Measurements from ENCODE around the gene ZNF554.

Gene ZNF554

DNA sequence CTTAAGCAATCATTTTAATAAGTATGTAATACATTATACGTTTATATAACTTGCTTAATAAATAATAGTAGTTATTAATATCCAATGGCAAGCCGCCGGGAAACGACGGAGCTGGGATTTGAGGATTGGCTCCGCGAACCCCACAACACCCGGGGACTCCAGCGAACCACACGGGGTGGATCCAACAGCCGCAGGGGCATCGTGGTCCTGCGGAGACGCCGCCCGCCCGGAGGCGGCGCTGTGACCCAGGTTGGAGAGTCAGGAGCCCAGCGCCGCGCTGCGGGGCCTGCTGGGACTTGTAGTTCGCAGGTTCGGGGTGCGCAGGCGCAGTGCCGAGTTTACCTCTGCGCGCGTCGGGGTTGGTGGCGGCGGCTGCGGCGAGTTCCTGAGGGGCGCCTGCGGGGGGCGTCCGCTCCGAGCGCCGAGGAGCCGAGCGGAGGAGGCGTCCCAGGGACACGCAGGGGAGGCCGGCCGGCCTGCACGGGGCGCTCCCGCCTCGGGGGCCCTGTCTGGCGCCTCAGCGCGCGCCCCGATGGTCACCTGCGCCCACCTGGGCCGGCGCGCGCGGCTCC lies at the start of gene ZNF554:
TSS of gene ZNF554 (plus strand) at position 329 of the 572 bp plus-strand sequence. CDS start at position 533, 204 bp downstream.
- peak; percentile 96 for DNase-seq

DNA sequence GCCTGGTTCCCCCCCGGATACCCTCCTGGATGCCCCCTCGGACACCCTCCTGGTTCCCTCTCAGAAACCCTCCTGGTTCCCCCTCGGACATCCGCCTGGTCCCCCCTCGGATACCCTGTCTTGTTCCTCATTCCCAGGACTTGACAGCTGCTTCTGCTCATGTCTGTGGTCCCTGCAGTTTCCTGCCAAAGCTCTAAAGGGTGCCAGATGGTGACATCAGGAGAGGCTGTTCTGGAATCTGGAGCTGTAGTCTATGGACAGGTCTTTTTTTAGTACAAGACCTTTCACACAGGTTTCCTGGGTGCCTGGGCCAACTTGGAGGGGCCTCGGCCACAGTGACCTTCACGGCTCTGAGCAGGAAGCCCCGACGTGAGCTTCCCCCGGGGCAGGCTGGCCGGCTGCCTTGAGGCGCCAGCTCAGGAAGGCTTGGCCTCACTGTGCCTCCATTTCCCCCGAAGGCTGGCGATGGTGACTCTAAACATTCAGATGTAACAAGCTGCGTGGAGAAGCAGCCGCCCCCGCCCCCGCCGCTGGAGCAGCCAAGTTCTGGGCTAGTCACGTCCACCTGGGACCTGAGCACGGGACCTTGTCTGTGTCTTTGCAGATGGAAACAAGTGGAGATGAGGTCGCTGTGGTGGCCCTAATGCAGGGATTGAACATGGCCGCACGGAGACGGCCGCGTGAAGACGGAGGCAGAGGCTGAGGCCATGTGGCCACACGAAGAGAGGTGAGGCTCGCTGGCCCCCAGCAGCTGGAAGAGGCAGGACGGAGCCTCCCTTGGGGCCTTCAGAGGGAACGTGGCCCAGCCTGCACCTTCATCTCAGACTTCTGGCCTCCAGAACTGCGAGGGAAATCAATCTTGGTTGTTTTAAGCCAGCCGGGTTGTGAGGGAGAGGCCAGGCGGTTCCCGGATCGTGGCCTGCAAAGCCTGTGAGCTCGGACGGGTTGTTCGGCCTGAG lies 49.3 kb upstream of the ZNF554 start:
- DNase-seq = no peak

DNA sequence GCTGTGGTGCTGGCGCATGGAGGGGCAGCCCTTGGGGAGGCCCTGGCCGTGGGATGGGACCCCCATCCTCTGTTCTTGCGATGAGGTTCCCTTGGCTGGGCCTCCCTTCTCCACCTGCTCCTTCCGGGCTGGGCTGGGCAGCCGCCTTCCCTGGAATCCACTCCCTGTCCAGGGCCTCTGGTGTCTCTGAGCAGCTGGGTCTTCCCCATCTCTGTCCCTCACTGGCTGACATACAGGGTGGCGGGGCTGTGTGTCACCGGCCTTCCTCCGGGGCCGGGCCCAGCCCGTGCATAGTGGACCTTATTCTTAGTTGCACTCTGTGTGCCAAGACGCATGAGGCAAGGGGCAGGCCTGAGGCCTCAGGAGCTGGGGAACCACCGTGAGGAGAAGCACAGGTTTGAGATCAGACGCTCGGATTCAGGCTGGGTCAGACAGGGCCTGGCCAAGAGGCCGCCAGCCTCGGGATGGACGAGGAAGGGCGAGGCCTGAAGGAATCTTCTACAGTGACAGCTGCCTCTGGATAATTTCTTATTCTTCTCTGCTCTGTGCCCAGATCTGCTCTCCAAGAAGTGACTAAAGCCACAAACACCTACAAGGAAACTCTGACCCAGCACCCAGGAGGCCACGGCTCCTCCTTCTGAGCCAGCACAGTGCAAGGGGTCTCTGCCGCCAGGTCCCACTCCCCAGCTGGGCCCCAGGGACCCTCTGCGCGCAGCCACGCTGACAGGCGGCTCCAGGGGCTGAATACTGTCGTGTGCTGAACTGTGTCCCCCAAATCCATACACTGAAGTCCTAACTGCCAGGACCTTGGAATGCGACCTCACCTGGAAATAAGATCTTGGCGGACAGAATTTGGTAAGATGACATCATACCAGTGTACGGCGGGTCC lies 47.6 kb upstream of the ZNF554 start:
- DNase-seq = no peak

DNA sequence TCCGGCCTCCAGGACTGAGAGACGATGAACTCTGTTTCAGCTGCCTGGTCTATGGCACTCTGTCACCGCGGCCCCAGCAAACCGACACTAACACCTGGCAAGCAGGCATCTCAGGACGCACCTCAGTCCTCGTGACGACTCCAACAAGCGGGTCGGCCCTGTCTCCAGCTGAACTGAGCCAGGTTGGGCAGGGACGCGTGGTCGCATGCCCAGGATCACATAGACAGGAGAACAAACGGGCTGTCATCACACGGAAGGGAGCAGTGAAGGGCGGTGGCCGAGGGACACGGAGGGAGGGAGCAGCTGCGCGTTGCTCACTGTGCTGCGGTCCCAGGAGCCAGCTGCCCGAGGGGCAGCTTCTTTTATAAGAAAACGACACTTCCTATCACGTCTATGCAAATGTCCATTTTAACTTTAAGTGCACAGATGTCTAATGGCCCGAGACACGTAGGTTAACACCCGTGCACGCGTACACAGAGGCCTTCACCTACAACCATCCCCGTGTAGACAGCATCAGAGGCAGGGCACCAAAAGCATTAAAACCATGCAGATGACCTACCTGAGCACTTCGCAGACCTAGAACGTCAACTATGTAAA lies 45.5 kb upstream of the ZNF554 start:
- no peak for DNase-seq

DNA sequence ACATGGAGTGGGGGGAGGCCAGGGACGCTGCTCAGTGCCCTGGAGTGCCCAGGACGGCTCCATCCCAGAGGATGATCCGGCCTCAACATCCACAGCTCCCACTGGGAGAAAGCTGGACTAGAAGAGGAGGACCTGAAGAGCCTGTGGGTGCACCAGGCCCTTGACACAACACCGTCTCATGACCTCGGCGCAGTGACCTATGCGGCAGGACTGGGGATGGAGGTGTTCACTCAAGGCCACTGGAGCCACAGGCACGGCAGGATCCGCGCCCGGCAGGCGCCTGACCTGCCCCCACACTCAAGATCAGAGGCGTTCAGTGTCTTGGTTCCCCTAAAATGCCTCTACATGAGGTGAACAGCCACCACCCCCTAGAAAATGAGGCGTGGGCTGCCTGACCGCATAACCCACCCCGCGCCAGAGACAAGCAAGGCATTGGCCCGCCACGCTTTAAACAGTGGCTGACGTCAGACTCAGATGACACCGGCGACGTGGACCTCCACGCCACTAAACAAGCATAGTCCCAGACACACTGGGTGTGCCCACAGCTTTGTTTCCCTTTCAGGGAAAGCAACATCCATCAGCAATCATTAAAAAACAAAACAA lies 44.6 kb upstream of the ZNF554 start:
- DNase-seq = no peak

DNA sequence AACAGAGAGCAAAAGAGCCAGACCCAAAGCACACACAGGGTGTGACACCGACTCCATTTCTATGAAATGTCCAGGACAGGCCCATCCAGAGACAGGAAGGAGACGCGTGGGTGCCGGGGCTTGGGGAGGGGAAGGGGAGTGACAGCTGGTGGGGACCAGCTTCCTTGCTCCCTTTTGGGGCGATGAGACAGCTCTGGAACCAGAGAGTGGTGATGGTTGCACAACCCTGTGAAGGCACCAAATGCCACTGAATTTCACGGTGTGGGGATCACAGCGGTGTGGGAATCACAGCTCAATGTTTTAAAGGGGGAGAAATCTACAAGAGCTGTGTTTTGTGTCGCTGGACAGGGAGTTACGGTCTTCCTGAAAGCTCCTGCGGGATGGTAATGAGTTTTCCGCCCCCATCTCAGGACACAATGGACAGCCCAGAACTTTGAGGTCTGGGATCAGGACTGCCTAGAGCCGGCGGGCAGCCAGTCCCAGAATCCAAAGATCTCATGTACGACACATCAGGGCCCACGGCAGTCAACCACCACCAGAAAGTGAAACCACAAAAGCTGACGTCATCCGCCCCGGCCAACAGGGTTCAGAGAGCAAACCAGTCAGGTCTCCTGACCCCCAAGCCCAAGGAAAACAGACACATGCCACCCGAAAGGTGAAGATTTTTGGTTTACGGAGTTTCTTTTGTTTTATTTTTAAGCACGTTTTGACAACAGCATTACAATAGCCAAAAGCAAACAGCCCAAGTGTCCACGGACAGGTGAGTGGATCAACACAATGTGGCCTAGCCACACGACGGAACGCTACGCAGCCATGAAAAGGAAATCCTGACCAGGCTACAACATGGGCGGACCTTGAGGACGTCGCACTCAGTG lies 43.9 kb upstream of the ZNF554 start:
- DNase-seq = peak; percentile 70

DNA sequence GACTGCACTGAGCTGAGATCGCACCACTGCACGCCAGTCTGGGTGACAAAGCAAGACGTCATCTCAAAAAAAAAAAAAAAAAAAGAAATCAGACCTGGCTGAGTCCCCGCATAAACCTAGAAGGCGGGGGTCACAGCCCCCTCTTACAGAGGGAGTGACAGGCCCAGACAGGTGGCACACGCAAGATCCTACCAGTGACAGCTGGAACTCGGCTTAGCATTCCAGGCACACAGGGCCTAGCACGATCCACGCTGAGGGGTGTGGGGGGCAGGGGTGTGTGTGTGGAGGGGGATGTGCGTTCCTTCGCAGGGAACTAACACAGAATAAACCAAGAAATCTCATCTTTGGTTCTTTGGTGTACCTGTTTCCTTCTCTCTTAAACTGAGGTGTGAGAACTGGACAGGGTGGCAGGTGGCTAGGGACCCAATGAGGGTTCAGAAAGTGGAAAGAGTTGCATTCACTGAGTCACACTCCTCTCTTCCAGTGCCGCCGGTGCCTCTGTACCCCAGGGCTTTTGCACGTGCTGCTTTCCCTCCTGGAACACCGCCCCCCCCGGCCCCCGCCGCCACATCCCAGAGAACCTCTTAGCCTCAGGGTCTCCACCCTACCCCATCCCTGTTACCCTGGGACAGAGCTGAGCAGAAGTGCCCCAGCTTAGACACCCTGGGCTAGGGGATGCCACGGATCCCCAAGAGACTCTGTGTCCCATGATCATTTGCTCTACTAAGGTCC lies 41.5 kb upstream of the ZNF554 start:
- no peak for DNase-seq

DNA sequence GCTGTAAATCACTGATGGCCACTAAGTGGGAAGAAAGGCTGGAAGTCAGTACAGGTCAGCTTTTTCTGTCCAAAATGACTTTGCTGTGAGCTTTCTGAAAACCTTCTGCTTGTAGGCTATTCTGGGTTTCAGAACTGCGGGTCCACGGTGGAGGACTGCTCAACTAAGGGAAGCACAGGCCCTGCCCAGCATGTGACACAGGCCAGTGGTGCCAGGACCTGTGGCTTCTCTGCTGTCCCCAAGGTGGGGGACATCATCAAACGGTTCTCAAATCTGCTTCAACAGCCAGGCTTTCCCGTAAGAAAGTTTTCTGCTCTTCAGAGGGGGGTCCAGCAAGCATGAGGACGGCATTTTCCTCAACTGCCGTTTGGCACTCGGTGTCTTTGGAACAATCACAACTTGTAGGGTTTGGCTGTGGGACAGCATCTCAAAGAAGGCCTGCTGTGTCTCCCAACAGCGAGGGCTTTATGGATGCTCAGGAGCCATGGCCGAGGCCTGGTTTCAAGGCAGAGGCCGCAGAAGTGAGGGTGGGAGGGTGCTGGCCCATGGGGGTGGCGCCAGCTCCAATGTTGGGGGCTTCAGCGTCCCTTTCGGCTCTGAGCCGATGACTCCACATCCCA lies 40.4 kb upstream of the ZNF554 start:
- DNase-seq = no peak

DNA sequence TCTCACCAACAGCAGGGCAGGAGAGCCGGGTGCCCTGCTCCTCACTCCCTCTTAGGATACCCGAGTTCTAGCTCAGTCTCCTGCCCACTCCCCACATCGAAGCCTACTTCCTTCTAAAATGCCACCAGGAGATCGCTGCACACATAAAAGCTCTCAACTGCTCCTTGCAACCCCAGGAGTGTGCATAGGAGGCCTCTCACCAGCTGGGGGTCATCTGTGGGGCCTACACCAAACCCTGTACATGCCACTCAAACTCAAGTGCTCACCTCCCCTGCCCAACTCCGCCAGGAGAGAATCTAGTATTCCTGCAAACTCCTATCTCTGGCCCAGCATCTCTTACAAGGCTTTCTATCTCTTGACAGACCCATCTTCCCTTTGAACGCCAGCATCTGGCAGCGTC lies 39.4 kb upstream of the ZNF554 start:
- no peak for DNase-seq

DNA sequence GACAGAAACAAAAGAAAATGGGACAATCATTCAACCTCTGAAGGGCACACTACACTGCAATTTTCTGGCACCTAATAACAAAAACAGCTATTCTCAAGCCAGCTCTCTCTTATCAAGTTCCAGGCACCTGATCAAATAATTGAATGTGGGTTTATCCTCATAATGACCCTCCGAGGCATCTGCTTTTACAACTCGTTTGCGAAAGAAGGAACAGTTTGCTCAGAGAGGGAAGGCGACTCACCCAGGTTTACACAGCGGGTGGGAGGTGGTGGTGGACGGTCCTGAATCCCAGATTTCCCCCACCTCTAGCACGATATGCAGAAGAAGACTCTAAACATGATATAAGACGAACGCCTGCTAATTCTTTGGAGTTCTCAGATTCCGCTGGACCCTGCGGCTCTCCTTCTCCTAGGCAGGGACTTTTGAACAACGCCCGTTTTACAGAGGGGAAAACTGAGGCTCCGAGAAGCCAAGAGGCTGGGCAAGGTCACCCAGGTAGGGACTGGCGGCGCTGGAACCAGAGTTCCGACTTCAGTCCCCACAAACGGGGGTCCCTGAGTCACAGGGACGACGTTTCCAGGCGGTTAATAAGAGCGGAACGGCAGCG lies 37.2 kb upstream of the ZNF554 start:
- no peak for DNase-seq

DNA sequence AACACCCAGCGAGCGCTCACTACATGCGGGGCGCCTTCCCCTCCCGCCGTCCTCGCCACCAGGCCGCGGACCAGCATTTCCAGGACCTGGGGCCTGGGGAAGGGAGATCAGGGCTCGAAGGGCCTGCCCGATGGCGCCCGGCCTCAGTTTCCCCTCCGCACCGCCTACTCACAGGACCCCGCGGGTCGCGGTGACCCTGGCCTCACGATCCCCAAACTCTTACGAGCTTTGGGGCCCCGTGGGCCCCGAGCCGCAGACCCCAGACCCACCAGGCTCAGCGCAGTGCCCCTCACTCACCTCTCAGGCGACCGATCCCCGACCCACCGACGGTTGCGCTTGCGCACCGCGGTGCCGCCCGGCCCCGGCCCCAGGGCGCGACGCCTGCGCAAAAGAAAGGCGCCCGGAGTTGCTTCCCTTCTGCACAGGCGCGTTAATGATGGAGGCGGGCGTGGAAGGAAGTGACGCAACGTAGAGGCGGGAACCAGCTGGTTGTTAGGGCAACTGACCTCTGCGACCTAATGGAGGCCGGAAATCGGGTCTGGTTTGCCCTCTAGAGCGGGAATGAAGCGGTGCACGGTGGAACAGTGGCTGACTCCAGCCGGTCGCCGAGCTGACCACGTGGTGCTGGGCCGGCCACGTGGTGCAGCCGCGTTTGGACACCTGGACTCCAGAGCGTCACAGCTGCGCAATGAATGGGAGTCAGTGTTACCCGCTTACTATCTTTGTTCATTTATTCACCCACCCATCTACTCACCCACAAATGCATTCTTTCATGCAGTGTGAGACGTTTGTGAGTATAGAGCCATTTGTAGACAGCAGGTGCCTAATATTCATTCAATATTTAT lies 36.5 kb upstream of the ZNF554 start, which contains the start of gene SGTA:
TSS of gene SGTA (minus strand) at position 338 of the 845 bp plus-strand sequence. CDS start 14,205 bp downstream, outside the sequence.
- DNase-seq = peak; percentile 95

DNA sequence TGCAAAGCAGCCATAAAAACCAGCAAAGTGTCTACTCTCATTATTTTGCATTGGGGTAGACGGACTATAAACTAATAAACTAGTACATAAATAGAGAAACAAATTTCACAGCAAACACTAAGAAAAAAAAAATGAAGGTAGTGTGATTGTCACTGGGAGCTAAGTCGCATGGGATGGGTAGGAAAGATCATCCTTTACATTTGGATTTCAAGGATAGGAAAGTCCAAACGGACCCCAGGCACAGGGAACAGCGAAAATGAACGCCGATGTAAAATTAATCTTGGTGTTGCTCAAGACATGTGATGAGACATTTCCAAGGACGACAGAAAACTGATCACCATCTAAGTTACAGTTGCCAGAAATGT lies 35.9 kb upstream of the ZNF554 start:
- no peak for DNase-seq

DNA sequence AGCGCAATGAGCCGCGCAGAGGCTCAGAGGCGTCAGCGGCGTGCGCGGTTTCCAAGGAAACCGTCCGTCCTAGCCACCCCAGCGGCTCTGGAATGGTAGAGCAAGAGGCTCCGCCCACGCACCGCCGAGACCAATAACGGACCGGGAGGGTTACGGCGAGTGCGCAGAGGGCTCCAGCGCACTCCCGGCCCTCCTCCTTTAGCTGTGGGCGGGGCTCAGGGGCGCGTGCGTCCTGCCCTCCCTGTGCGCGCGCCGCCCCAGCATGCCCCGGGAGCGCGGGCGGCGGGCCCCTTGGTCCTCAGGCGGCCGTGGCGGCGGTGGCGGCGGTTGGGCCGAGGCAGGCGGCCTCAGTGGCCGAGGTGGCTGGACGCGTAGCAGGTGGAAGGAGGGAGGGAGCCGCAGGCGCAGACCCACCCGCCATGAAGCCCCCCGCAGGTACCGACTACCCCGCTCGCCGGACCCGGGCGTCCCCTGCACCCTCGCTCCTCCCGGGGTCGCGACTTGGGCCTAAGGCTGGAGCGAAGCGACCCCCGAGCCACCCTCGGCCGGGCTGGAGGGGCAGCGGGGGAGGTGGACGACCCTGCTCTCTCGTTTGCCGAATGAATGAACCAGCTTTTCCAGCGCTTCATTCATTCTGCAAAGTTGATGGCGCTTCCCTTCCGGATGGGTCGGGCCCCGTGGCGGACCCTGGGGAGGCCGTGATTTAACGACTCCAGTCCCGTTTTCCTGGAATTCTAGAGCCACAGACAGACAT lies 34.2 kb upstream of the ZNF554 start, which contains the start of gene THOP1:
TSS of gene THOP1 (plus strand) at position 260 of the 754 bp plus-strand sequence. CDS start at position 420, 160 bp downstream.
- peak; percentile 98 for DNase-seq

DNA sequence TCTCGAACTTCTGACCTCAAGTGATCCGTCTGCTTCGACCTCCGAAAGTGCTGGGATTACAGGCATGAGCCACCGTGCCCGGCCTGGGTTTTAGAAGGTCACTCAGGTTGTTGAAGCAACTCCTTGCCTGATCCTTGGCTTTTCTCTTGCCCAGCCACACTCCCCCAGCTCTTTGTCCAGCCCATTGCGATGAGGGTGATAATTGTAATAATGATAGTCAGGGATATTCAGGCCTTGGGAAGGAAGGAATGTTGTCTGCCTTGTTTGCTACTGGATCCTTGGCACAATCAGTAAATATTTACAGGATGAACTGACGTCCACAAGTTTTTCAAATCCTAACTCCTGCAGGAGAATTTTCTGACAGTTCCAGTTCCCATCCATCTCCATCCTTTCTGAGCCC lies 32.6 kb upstream of the ZNF554 start:
- no peak for DNase-seq

DNA sequence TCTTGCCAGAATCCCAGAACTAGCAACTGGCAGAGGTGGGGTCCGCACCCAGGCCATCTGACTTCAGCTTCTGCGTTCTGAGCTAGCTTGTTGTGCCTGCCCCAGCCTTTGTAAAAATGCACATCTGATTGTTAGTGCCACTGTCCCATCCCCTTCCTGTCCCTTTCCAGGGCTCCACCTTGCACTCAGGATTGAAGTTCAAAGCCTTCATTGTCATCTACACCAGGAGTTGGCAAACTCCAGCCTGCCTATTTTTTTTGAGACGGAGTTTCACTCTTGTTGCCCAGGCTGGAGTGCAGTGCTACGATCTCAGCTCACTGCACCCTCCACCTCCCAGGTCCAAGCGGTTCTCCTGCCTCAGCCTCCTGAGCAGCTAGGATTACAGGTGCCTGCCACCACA lies 31.4 kb upstream of the ZNF554 start:
- DNase-seq = no peak

DNA sequence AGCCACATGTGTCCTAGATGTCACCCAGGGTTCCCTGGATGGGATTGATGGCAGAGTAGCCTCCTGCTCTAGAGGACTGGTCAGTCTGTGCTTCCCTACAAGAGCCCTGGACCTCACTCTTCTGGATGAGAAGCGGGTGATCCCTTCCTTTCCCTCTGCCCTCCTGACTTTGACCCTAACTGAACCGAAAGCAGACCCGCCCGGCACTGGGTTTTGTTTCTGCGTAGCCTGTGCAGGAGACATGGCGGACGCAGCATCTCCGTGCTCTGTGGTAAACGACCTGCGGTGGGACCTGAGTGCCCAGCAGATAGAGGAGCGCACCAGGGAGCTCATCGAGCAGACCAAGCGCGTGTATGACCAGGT lies 29.5 kb upstream of the ZNF554 start:
- no peak for DNase-seq

DNA sequence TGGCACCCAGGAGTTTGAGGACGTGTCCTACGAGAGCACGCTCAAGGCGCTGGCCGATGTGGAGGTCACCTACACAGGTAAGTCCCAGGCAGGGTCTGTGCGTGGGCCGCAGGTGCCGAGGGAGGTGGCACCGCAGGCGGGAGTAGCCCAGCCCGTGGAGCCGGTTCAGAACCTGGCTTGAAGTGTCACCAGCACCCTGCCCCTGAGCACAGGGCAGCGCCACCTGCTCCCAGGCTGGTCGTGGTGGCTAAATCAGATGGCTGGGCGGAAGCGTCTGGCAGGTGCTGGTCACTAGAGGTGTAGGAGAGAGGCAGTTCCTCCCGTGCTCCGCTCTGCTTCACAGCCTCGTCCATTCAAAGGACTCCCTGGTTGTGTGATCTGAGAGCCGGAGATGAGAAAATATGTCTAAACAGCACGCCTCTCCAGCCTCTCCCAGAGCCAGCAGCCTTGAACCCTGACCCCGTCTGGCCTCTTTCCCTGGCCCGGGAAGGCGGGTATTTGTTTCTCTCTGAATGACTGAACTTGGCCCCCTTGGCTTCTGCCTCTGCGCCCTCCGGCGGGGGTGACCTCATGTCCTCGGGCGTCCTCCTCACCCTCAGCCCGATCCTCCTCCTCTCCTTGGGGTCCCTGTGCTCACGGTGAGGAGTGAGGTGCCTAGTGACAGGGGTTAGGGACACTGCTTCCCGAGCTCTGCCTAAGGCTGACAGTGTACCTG lies 29.0 kb upstream of the ZNF554 start:
- no peak for DNase-seq

Measured in activated T-cell treated with anti-CD3 and anti-CD28 coated beads for 4 hours (primary cell).